Mesodermal cell (in vitro differentiated cells): ENCODE measurements around the gene KRTAP2-1. TPM values are rescaled to one million over a fixed set of nuclear protein-coding genes. Genes with fewer than 3 reads are reported as not detected.
"Not testable (repeated sequence)": the region's sequence is repeated elsewhere in the genome, so short reads cannot be mapped to it uniquely, and the experiment has no call there.

Experiments
- H3K27ac ChIP-seq: 2 replicates; pipeline ENCODE4 v1.7.0; 2013; ENCODE audit warnings: mild to moderate bottlenecking, low read depth, low read length, moderate library complexity; ENCODE audit not compliant: severe bottlenecking
- H3K36me3 ChIP-seq: 2 replicates; pipeline ENCODE4 v1.7.1; 2013; ENCODE audit warnings: mild to moderate bottlenecking, low read length, moderate library complexity; ENCODE audit not compliant: control insufficient read depth, insufficient read depth
- H3K4me1 ChIP-seq: one replicate; pipeline ENCODE4 v1.7.1; 2013; ENCODE audit warnings: mild to moderate bottlenecking, low read length; ENCODE audit not compliant: insufficient read depth, control insufficient read depth, poor library complexity, severe bottlenecking
- H3K4me3 ChIP-seq: 2 replicates; pipeline ENCODE4 v1.7.0; 2013; ENCODE audit warnings: low read length, control low read depth, mild to moderate bottlenecking; ENCODE audit not compliant: insufficient read depth, poor library complexity, severe bottlenecking; ENCODE audit errors: extremely low read depth
- H3K9me3 ChIP-seq: 2 replicates; pipeline ENCODE4 v1.7.1; 2013; ENCODE audit warnings: mild to moderate bottlenecking, low read length, moderate library complexity; ENCODE audit not compliant: control insufficient read depth
- WGBS, 2 experiments: methylation state at CpG; one replicate each; pipeline ENCODE4 v1.1.5; 2013; ENCODE audit warnings: missing lambda C conversion rate in 2 of 2; ENCODE audit not compliant: insufficient coverage in 2 of 2; 5-methylcytosine and 5-hydroxymethylcytosine counted together
- polyA plus RNA-seq, 2 experiments: library from polyadenylated mRNA; stranded (reverse); fragments of 50-300 nt; gene quantifications; one replicate each; pipeline ENCODE4 v1.2.3, GENCODE V29; 2013

The KRTAP2-1 gene, protein sequence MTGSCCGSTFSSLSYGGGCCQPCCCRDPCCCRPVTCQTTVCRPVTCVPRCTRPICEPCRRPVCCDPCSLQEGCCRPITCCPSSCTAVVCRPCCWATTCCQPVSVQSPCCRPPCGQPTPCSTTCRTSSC
- polyA plus RNA-seq (2013, experiment 1 of 2): not detected
- polyA plus RNA-seq (2013, experiment 2 of 2): not detected

DNA sequence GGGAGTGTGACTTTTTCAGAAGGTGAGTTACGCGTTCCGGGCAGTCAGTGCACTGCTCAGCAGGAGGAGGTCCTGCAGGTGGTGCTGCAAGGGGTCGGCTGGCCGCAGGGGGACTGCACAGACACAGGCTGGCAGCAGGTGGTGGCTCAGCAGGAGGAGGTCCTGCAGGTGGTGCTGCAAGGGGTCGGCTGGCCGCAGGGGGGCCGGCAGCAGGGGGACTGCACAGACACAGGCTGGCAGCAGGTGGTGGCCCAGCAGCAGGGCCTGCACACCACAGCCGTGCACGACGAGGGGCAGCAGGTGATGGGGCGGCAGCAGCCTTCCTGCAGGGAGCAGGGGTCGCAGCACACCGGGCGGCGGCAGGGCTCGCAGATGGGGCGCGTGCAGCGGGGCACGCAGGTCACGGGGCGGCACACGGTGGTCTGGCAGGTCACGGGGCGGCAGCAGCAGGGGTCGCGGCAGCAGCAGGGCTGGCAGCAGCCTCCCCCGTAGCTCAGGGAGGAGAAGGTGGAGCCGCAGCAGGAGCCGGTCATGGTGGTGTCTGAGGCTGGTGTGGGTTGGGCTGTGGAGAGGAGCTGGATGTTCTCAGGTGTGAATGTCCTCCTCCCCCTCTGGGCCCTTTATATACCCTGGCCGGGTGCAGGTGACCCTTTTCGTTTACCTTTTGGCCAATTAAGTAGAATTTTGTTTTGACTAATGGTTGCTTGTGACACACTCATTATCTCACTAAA, at the start of gene KRTAP2-1:
Gene KRTAP2-1, minus strand, starts transcription at position 582 of the 731 bp plus-strand sequence. Its CDS starts 49 bp downstream, at position 533.
- 70 to 95% methylated on average over 4 of the region's 33 CpGs for WGBS, 2 experiments
- H3K4me1 ChIP-seq, H3K27ac ChIP-seq, H3K36me3 ChIP-seq, H3K9me3 ChIP-seq, H3K4me3 ChIP-seq: not testable (repeated sequence)

DNA sequence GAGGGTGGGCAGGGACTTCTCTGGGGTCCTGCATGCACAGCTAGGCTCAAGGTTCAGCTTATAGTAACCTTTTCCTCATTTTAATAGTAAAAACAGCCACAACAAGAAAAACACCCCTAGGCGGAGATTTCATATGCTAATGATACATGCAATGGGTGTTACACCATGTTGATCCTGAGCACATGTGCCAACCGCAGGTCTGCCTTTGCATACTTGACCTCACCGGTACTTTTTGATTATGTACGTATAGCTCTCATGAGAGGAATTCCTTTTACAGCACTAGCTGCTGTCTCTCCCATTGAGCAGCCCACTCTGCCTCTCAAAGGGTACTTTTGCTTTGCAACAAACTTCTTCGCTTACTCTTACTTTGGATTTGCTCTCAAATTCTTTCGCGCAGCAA, 48.9 kb upstream of the KRTAP2-1 start:
- H3K9me3 ChIP-seq: peaks cover 4% of the 10 kb centered on the region
- H3K4me3 ChIP-seq: no peak overlapping the region
- 90 to 91% methylated on average over 4 to 5 of the region's 7 CpGs for WGBS, 2 experiments

DNA sequence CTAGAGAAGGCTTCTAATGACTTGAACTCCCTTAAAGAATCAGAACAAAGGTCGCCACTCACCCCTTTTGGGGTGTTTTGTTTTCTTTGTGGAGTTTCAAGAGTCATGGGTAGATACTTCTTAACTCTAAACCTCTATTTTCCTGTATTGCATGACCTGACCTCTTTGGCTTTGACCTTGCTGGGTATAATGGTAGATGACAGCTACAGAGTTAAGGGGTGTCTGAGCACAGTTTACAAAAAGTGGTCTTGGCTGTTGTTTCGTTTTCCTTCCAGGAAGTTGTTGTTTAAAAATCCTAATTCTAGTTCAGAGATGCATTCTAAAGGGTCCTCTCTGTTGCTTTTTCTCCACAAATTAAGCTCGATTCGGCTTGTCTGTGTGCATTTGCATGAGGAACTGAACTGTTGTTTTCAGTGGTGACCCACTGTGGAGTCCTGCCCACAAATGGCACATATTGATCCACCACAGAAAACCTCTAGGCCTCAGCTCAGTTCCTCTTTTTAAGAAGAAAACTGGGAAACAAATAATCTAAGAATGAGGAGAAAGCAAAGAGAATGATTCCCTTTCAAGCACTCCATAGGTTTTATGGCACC, 41.7 kb upstream of the KRTAP2-1 start:
- H3K4me1 ChIP-seq, H3K9me3 ChIP-seq, H3K4me3 ChIP-seq, H3K36me3 ChIP-seq, H3K27ac ChIP-seq: not testable (repeated sequence)
- WGBS, 2 experiments: 17% methylated on average over 1 of the region's 4 CpGs; no CpG with 5 or more reads in 1 of the 2 experiments

More for the DNA sequence above, 48.9 kb upstream of the KRTAP2-1 start:
- H3K27ac ChIP-seq: no peak overlapping the region
- H3K4me1 ChIP-seq: no peaks in the 10 kb centered on the region
- H3K36me3 ChIP-seq: no peaks in the 10 kb centered on the region

DNA sequence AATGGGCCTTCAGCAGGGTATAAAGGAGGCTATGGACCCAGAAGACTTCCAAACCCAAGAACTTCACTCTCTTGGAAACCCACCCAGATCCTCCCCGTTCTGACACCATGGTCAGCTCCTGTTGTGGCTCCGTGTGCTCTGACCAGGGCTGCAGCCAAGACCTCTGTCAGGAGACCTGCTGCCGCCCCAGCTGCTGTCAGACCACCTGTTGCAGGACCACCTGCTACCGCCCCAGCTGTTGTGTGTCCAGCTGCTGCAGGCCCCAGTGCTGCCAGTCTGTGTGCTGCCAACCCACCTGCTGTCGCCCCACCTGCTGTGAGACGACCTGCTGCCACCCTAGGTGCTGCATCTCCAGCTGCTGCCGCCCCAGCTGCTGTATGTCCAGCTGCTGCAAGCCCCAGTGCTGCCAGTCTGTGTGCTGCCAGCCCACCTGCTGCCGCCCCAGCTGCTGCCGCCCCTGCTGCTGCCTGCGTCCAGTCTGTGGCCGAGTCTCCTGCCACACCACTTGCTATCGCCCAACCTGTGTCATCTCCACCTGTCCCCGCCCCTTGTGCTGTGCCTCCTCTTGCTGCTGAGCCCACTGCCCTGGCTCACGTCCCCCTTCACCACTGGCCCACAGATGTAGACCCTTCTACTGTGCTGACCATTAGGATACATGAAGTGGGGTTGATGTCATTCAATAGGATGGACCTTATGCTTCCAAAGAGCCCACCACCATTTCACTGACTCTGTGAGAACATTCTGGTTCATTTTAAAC, 37.2 kb upstream of the KRTAP2-1 start, which contains the start of gene KRTAP4-7:
Gene KRTAP4-7, plus strand, starts transcription at position 51 of the 757 bp plus-strand sequence. Its CDS starts 57 bp downstream, at position 108.
- not testable (repeated sequence) for H3K27ac ChIP-seq, H3K4me1 ChIP-seq, H3K9me3 ChIP-seq, H3K36me3 ChIP-seq, H3K4me3 ChIP-seq
- 86 to 89% methylated on average over 7 to 11 of the region's 14 CpGs for WGBS, 2 experiments

DNA sequence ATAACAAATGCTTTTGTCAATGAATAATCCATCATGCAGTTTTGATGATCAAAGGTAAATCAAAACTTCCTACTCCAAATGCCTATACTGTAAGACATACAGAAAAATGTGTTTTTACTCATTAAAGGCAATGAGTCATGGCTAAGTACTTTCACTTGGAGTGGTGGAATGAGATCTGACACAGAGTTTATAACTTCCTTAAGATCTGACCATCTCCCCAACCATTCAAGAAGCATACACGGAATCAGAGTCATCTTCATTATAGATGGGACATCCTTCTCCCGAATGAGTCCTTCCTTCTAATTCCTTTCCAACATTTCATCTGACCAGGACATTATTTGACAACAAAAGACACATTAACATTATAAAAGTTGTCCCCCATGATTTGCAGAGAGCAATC, 36.3 kb upstream of the KRTAP2-1 start:
- not testable (repeated sequence) for H3K36me3 ChIP-seq, H3K4me3 ChIP-seq, H3K27ac ChIP-seq, H3K4me1 ChIP-seq, H3K9me3 ChIP-seq
- no CpG with 5 or more reads among the region's 2 CpGs for WGBS, 2 experiments

DNA sequence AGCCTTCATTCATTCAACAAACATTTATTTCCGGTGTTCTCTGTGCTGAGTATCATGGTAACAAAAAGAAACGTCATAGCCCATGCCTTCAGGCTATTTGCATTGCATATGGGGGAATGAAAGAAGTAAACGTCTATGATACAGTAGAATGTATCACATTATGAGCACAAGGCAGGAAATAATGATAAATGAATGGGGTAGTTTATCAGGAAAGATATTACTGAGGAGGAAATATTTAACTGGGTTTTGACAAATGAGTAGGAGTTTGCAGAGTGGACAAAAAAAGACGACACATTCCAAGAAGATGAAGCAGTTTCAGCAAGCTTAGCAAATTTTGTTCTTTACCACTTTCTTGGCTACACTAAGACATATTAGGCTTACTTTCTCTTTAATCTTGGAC, 35.5 kb upstream of the KRTAP2-1 start:
- no peak overlapping the region for H3K27ac ChIP-seq
- H3K4me3 ChIP-seq: no peak overlapping the region
- 78 to 88% methylated on average over 2 of the region's 4 CpGs for WGBS, 2 experiments
- H3K9me3 ChIP-seq: no peaks in the 10 kb centered on the region
- no peaks in the 10 kb centered on the region for H3K36me3 ChIP-seq
- H3K4me1 ChIP-seq: peaks cover 5% of the 10 kb centered on the region

DNA sequence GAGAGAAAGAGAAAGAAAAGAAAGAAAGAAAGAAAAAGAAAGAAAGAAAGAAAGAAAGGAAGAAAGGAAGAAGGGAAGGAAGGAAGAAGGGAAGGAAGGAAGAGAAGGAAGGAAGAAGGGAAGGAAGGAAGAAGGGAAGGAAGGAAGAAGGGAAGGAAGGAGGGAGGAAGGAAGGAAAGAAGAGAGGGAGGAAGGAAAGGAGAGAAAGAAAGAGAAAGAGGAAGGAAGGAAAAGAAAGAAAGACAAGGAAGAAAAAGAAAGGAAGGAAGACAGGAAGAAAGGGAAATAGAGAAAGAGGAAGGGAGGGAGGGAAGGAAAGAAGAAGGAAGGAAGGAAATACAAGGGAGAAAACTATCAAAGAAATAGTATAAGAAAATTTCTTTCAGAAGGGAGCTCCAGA, 29.7 kb upstream of the KRTAP2-1 start:
- H3K9me3 ChIP-seq: no peaks in the 10 kb centered on the region
- no peaks in the 10 kb centered on the region for H3K36me3 ChIP-seq
- no peak overlapping the region for H3K4me3 ChIP-seq
- no peak overlapping the region for H3K27ac ChIP-seq
- no peaks in the 10 kb centered on the region for H3K4me1 ChIP-seq

DNA sequence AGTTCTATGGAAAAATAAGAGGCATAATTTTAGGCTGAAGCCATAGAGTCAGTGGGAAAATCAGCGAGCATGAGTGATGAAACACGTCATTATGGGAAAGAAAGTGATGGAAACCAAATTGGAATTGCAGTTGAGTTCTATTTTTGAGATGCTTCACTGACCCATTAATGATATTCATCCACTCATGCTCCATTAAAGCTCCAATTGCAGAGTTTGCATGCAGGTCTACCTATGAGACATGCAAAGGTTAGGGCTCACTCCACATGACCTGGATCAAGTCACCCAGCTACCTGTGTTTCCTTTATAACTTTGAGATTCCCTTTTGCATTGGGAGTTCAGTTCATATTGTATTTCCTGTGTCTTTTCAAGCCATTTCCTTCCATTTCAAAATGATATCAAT, 26.6 kb upstream of the KRTAP2-1 start:
- H3K4me3 ChIP-seq: no peak overlapping the region
- H3K9me3 ChIP-seq: no peaks in the 10 kb centered on the region
- no peaks in the 10 kb centered on the region for H3K36me3 ChIP-seq
- H3K4me1 ChIP-seq: no peaks in the 10 kb centered on the region
- H3K27ac ChIP-seq: no peak overlapping the region
- WGBS, 2 experiments: 94 to 100% methylated on average over 1 to 2 of the region's 2 CpGs

DNA sequence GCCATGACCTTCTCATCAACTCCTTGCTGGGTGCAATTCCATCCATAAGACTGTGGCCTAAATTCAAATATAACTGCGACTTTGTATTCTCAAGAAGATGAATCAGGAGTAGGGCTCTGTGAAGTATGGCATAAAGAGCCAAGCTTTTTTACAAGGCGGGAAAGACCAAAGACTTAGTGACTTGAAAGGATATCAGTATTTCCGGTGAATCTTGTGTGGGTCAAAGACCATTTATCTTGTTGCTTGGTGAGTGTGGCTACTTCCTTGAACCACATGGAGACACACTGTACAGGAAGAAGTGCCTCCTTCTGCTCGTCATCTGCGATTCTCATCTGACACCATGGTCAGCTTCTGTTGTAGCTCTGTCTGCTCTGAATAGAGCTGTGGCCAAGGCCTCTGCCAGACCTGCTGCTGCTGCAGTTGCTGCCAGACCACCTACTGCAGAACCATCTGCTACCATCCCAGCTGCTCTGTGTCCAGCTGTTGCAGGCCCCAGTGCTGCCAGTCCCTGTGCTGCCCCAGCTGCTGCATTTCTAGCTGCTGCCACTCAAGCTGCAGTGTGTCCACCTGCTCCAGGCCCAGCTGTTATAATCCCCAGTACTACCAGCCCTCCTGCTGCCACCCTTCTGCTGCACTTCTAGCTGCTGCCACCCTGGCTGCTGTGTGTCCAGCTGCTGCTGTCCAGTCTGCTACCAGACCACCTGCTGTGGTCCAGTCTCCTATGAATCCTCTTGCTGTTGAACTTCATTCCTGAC, 24.7 kb upstream of the KRTAP2-1 start:
- WGBS, 2 experiments: 90 to 100% methylated on average over 3 to 5 of the region's 5 CpGs
- Histone ChIP-seq H3K9me3 (no peaks in the 10 kb centered on the region), H3K36me3 (no peaks in the 10 kb centered on the region), H3K27ac (no peak overlapping the region), H3K4me1 (no peaks in the 10 kb centered on the region), H3K4me3 (no peak overlapping the region)

DNA sequence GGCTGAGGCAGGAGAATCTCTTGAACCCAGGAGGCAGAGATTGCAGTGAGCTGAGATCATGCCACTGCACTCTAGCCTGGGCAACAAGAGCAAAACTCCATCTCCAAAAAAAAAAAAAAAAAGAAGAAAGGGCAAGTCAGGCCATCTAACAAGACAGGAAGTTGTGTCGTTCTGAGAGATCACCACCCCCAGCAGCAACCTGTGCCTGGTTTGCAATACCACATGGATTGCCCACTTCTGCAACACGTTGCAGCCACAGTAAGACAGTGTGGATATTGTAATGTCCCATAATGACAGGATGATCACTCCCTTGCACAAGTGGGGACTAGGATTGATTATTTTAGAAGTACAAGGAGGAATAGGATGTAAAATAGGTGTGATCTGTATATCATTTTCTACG, 21.9 kb upstream of the KRTAP2-1 start:
- Histone ChIP-seq H3K4me1 (no peaks in the 10 kb centered on the region), H3K36me3 (no peaks in the 10 kb centered on the region), H3K27ac (no peak overlapping the region), H3K4me3 (no peak overlapping the region), H3K9me3 (no peaks in the 10 kb centered on the region)
- 90 to 100% methylated on average over 2 of the region's 3 CpGs for WGBS, 2 experiments
